GM21619 (cell line): ENCODE measurements around the gene PUS10.

Experiments used
- ATAC-seq: cut with Tn5 transposase; IDR thresholded peaks from one replicate; pipeline ENCODE4 v1.9.1; 2021; ENCODE audit not compliant: unreplicated experiment

The PUS10 gene

GRCh38 chr2:60972889-60973656 lies 45.0 kb downstream of the PUS10 start:
- no peak for ATAC-seq

- ATAC-seq, result peak; percentile 53
Measured at GRCh38 chr2:60966507-60967405, 51.3 kb downstream of the PUS10 start.

GRCh38 chr2:60965499-60965785 lies 52.6 kb downstream of the PUS10 start:
- ATAC-seq, result no peak

- no peak for ATAC-seq
Measured at GRCh38 chr2:60964651-60965498, 53.2 kb downstream of the PUS10 start.

- ATAC-seq, result no peak
Measured at GRCh38 chr2:60963190-60963589, 54.9 kb downstream of the PUS10 start.

- no peak for ATAC-seq
Measured at GRCh38 chr2:60962528-60962927, 55.5 kb downstream of the PUS10 start.

GRCh38 chr2:60961457-60961856 lies 56.6 kb downstream of the PUS10 start:
- no peak for ATAC-seq

GRCh38 chr2:60960706-60961105 lies 57.3 kb downstream of the PUS10 start:
- no peak for ATAC-seq

GRCh38 chr2:60959501-60959900 lies 58.6 kb downstream of the PUS10 start:
- ATAC-seq, result no peak

- no peak for ATAC-seq
Measured at GRCh38 chr2:60958800-60959199, 59.3 kb downstream of the PUS10 start.

GRCh38 chr2:60958361-60958760 lies 59.7 kb downstream of the PUS10 start:
- no peak for ATAC-seq

- ATAC-seq, result no peak
Measured at GRCh38 chr2:60957643-60958042, 60.4 kb downstream of the PUS10 start.

- no peak for ATAC-seq
Measured at GRCh38 chr2:60957224-60957623, 60.8 kb downstream of the PUS10 start.

GRCh38 chr2:60954139-60954538 lies 63.9 kb downstream of the PUS10 start:
- peak; percentile 73 for ATAC-seq

GRCh38 chr2:60948926-60949579 lies 69.0 kb downstream of the PUS10 start:
- ATAC-seq, result no peak

GRCh38 chr2:60948161-60948560 lies 69.9 kb downstream of the PUS10 start:
- ATAC-seq, result no peak

GRCh38 chr2:60947056-60947455 lies 71.0 kb downstream of the PUS10 start:
- no peak for ATAC-seq

- ATAC-seq, result no peak
Measured at GRCh38 chr2:60945341-60945740, 72.7 kb downstream of the PUS10 start.

- ATAC-seq, result no peak
Measured at GRCh38 chr2:60939622-60940021, 78.4 kb downstream of the PUS10 start.

- ATAC-seq, result no peak
Measured at GRCh38 chr2:60938301-60938700, 79.8 kb downstream of the PUS10 start.

- no peak for ATAC-seq
Measured at GRCh38 chr2:60936757-60937156, 81.3 kb downstream of the PUS10 start.
